Measurements from ENCODE around the gene CAPN14. TPM values are rescaled to one million over a fixed set of nuclear protein-coding genes. Genes with fewer than 3 reads are reported as not detected.

CAPN14 gene
- total RNA-seq, 4 donors from 2014 or later: 0.14 to 0.16 TPM; not detected in 2

GRCh38 chr2:31251018-31251417 is 33.7 kb upstream of the CAPN14 start:
- Histone ChIP-seq H3K27ac (no peak overlapping the region), H3K4me3 (no peak overlapping the region), H3K27me3 (no peaks in the 10 kb centered on the region), H3K36me3 (no peaks in the 10 kb centered on the region), H3K9me3 (no peaks in the 10 kb centered on the region), H3K4me1 (no peaks in the 10 kb centered on the region)
- intact Hi-C loops (cut with DNase I; ENCODE audit: low total_unique reads): no loop called here
- no peak for DNase-seq
- 74 to 86% methylated on average over 1 to 3 of the region's 3 CpGs for WGBS, 2 donors (ENCODE audit: low coverage in 1 of 2)
- TF ChIP-seq CTCF (IDR thresholded peaks at IDR 0.05) (no peak), POLR2A (IDR thresholded peaks at IDR 0.05) (no peak), EP300 (IDR thresholded peaks at IDR 0.05; ENCODE audit: low read depth) (no peak), POLR2AphosphoS5 (IDR thresholded peaks at IDR 0.05) (no peak)
- in situ Hi-C loops (cut with MboI; ENCODE audit: low pct_ligation_motif_present in 1 of 4, low pct_unique_long_range_greater_than_20kb in 1 of 4, low sequenced_read_pairs in 3 of 4): no loop called here

GRCh38 chr2:31249009-31249690 is 31.8 kb upstream of the CAPN14 start:
- in situ Hi-C loops (cut with MboI; ENCODE audit: low pct_ligation_motif_present in 1 of 4, low pct_unique_long_range_greater_than_20kb in 1 of 4, low sequenced_read_pairs in 3 of 4): loop anchor here in 1 of 4 donors (10.0 kb wide), 1 partner anchor 76 kb away; no protein-coding TSS in a partner anchor
- DNase-seq: no peak
- WGBS, 2 donors (ENCODE audit: low coverage in 1 of 2): 91% methylated on average over 15 of the region's 15 CpGs; no CpG with 5 or more reads in 1 of the 2 donors
- intact Hi-C loops (cut with DNase I; ENCODE audit: low total_unique reads): no loop called here
- no peaks in the 10 kb centered on the region for H3K4me1 ChIP-seq
- H3K36me3 ChIP-seq: no peaks in the 10 kb centered on the region
- H3K4me3 ChIP-seq: no peak overlapping the region
- TF ChIP-seq CTCF (IDR thresholded peaks at IDR 0.05) (no peak), EP300 (IDR thresholded peaks at IDR 0.05; ENCODE audit: low read depth) (no peak), POLR2AphosphoS5 (IDR thresholded peaks at IDR 0.05) (no peak), POLR2A (IDR thresholded peaks at IDR 0.05) (no peak)
- no peak overlapping the region for H3K27ac ChIP-seq
- no peaks in the 10 kb centered on the region for H3K9me3 ChIP-seq
- no peaks in the 10 kb centered on the region for H3K27me3 ChIP-seq

GRCh38 chr2:31248139-31248538 is 30.8 kb upstream of the CAPN14 start:
- Histone ChIP-seq H3K9me3 (no peaks in the 10 kb centered on the region), H3K4me1 (no peaks in the 10 kb centered on the region), H3K36me3 (no peaks in the 10 kb centered on the region), H3K27me3 (no peaks in the 10 kb centered on the region), H3K27ac (no peak overlapping the region), H3K4me3 (no peak overlapping the region)
- DNase-seq: no peak
- WGBS, 2 donors (ENCODE audit: low coverage in 1 of 2): 81 to 87% methylated on average over 2 of the region's 3 CpGs
- TF ChIP-seq CTCF (IDR thresholded peaks at IDR 0.05) (no peak), POLR2A (IDR thresholded peaks at IDR 0.05) (no peak)
- intact Hi-C loops (cut with DNase I; ENCODE audit: low total_unique reads) (no loop called here), in situ Hi-C loops (cut with MboI; ENCODE audit: low pct_ligation_motif_present in 1 of 4, low pct_unique_long_range_greater_than_20kb in 1 of 4, low sequenced_read_pairs in 3 of 4) (loop anchor here in 1 of 4 donors (10.0 kb wide), 1 partner anchor 77 kb away; no protein-coding TSS in a partner anchor)

GRCh38 chr2:31247711-31248110 is 30.4 kb upstream of the CAPN14 start:
- no peak for DNase-seq
- 87% methylated on average over 5 of the region's 5 CpGs for WGBS, 2 donors (ENCODE audit: low coverage in 1 of 2)
- Histone ChIP-seq H3K27ac (no peak overlapping the region), H3K27me3 (no peaks in the 10 kb centered on the region), H3K36me3 (no peaks in the 10 kb centered on the region), H3K4me3 (no peak overlapping the region), H3K4me1 (no peaks in the 10 kb centered on the region), H3K9me3 (no peaks in the 10 kb centered on the region)
- in situ Hi-C loops (cut with MboI; ENCODE audit: low pct_ligation_motif_present in 1 of 4, low pct_unique_long_range_greater_than_20kb in 1 of 4, low sequenced_read_pairs in 3 of 4): loop anchor here in 1 of 4 donors (10.0 kb wide), 1 partner anchor 77 kb away; no protein-coding TSS in a partner anchor
- intact Hi-C loops (cut with DNase I; ENCODE audit: low total_unique reads): no loop called here
- TF ChIP-seq POLR2AphosphoS5 (IDR thresholded peaks at IDR 0.05): no peak
- TF ChIP-seq POLR2A (IDR thresholded peaks at IDR 0.05): no peak
- no peak for TF ChIP-seq CTCF (IDR thresholded peaks at IDR 0.05)
- no peak for TF ChIP-seq EP300 (IDR thresholded peaks at IDR 0.05; ENCODE audit: low read depth)

Data from transverse colon (tissue), 4 donors.